Hepatic stellate cell (primary cell): ENCODE results near the gene INKA2.

Experiments
- DNase-seq: peaks from one replicate; pipeline ENCODE4 v3.0.0; 2011; ENCODE audit warnings: low spot score

The INKA2 gene

GRCh38 chr1:111702504-111703050, 36.6 kb downstream of the INKA2 start:
- no peak for DNase-seq

- DNase-seq = no peak
These were observed 39.9 kb downstream of the INKA2 start for GRCh38 chr1:111699268-111699667.

GRCh38 chr1:111696330-111696729, 42.9 kb downstream of the INKA2 start:
- DNase-seq = no peak

- DNase-seq = no peak
These were observed 43.4 kb downstream of the INKA2 start for GRCh38 chr1:111695801-111696200.

- no peak for DNase-seq
These were observed 47.3 kb downstream of the INKA2 start for GRCh38 chr1:111691886-111692285.

GRCh38 chr1:111690306-111690617, 48.9 kb downstream of the INKA2 start:
- DNase-seq = peak; percentile 30
